HG02763 (cell line): ENCODE results near the gene SPAG7.
"Not testable (repeated sequence)": the region's sequence is repeated elsewhere in the genome, so short reads cannot be mapped to it uniquely, and the experiment has no call there.

Experiments used
- ATAC-seq: cut with Tn5 transposase; IDR thresholded peaks from one replicate; pipeline ENCODE4 v1.9.1; 2021; ENCODE audit warnings: mild to moderate bottlenecking, moderate library complexity; ENCODE audit not compliant: unreplicated experiment

SPAG7 gene

DNA sequence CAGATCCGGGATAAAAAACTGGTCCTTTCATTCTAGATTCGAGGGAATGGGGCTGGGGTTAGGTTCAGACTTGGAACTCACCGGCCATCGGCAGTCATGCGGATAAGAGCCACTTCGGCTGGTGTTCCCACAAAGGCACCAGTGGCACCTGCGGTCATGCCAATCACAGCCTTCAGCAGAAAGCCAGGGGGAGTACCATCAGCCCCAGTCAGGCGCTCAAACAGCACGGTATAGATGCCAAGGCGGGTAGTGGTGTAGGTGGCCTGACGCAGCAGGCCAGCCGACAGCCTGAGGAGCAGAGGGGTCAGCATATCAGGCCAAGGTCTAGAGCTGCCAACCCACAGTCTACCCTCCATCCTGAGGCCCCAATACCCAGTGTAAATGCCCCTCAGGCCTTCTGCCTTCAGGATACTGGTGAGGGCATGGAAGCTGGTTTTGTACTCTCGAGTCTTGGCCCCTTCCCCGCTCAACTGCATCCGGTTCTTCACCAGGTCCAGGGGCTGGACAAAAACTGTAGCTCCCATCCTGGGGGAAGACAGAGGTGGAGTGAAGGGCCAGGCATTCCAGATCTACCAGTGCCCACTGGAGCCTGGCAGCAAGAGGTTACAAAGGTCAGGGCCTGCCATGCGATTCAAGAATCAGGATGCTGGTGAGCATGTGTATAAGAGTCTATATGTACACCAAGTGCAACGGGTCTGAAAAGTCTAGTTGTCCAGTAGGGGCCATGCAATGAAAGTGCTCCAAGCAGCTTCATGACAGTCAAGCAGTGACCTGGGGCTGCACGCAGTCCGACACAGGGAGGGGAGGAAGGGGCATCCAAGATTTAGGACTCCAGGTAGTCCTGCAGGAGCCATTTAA is 28.7 kb downstream of the SPAG7 start:
- ATAC-seq: no peak

DNA sequence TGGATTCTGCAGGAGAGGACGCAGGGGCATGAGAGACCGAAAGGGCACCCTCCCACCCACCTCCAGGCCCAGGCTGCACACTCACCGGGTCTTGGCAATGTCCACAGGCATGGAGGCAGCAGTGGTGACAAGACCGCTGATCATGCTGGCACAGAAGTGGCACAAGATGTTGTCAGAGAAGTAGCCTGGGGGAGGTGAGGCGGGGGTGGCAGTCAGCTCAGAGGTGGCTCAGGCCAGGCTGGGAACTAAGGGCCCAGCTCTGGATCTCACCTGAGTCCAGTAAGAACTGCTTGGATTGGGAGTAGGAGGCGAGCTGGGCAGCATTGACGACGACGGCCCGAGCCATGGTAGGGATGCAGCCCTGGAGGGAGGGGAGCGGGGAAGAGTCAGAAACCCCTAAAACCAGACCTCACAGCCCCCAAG is 29.5 kb downstream of the SPAG7 start:
- no peak for ATAC-seq

DNA sequence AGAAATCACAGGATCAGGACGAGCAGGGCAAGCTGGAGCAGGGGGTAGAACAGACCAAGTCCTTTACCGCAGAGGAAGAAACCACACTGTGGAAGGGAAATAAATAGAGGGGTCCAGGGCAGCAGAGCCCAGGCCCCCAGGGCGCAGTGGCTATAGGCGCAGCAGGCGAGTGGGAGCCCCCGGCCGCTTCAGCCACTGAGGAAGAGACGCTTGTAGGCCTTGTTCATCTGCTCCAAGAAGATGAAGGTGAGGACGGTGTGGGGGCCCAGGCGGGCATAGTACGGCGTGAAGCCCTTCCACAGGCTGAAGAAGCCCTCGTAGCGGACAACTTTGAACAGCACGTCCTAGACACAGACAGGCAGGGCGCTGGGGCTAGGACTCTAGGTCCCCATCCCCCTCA is 30.1 kb downstream of the SPAG7 start:
- no peak for ATAC-seq

DNA sequence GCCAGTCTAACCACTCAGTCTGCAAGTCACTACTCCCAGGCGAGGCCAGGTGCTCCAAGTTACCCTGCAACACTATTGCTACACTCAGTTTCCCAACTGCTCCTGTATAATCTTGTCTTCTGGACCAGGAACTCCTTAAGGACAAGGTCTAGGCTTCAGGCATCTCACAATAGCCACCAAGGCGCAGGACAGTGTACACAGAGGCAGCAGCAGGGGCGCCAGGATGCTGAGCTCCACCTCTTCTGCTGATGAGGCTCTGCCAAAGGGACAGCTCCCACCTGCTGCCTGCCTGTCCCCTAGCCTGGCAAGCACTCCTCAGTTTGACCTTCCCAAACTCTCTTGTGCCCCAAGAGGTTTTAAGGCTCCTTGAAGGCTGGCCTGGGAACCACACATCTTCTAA is 31.2 kb downstream of the SPAG7 start:
- ATAC-seq: no peak

DNA sequence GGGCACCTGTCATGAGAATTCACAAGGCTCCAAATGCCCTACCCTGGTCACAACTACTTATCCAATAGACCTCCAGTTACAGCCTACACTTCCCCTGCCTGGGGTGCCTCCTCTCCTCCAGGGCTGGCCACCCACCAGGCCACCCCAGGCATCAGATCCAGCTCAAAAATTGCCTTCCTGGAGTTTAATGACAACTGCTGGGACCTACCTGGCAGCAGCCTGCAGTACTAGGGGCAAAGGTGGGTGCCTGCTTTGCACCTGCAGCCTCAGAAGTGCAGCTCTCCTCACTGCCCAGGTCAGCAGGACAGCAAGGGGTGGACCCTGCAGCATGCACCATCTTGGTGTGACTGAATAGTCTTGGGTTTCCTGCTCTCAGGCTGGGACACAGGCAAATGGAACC is 32.0 kb downstream of the SPAG7 start:
- no peak for ATAC-seq

DNA sequence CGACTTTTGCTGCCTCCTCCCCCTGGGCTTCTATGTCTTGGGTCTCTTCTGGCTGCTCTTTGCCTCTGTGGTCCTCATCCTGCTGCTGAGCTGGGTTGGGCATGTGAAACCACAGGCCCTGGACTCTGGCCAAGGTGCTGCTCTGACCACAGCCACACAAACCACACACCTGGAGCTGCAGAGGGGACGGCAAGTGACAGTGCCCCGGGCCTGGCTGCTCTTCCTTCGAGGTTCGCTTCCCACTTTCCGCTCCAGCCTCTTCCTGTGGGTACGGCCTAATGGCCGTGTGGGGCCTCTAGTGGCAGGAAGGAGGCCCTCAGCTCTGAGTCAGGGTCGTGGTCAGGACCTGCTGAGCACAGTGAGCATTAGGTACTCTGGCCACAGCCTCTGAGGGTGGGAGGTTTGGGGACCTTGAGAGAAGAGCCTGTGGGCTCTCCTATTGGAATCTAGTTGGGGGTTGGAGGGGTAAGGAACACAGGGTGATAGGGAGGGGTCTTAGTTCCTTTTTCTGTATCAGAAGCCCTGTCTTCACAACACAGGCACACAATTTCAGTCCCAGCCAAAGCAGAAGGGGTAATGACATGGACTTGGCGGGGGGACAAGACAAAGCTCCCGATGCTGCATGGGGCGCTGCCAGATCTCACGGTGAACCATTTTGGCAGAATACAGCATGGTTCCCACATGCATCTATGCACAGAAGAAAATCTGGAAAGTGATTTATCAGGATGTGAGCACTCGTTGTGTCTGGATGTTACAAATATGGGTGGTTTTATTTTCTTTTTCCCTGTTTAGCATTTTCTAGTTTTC is 33.2 kb downstream of the SPAG7 start:
- ATAC-seq: no peak

DNA sequence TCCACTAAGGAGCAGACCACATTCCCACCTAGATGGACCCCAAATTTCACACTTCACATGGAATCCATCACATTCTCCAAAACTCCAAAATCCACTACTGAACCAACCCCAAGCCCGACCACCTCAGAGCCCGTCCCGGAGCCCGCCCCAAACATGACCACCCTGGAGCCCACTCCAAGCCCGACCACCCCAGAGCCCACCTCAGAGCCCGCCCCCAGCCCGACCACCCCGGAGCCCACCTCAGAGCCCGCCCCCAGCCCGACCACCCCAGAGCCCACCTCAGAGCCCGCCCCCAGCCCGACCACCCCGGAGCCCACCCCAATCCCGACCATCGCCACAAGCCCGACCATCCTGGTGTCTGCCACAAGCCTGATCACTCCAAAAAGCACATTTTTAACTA is 34.0 kb downstream of the SPAG7 start:
- no peak for ATAC-seq

DNA sequence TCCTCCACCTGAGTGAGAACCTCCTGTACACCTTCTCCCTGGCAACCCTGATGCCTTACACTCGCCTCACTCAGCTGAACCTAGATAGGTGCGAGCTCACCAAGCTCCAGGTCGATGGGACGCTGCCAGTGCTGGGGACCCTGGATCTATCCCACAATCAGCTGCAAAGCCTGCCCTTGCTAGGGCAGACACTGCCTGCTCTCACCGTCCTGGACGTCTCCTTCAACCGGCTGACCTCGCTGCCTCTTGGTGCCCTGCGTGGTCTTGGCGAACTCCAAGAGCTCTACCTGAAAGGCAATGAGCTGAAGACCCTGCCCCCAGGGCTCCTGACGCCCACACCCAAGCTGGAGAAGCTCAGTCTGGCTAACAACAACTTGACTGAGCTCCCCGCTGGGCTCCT is 34.9 kb downstream of the SPAG7 start:
- ATAC-seq: no peak

DNA sequence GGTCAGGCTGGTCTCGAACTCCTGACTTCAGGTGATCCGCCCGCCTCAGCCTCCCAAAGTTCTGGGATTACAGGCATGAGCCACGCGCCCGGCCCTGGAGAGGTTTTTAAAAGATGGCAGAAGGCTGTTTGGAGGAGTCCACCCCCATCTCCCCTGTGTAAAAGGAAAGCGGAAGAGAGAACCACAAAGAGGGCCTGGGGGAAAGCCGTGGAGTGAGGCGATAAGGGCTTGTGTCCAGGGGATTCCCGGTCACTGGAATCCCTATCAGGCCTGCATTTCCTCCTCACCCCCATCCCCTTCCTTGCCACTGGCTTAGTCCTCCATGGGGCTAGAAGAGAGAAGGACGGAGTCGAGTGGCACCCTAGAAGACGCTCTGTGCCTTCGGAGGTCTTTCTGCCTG is 35.7 kb downstream of the SPAG7 start, which contains the start of gene GP1BA:
GP1BA (plus strand) TSS at position 315 of the 400 bp plus-strand sequence. CDS start 328 bp downstream, outside the sequence.
- ATAC-seq: no peak

DNA sequence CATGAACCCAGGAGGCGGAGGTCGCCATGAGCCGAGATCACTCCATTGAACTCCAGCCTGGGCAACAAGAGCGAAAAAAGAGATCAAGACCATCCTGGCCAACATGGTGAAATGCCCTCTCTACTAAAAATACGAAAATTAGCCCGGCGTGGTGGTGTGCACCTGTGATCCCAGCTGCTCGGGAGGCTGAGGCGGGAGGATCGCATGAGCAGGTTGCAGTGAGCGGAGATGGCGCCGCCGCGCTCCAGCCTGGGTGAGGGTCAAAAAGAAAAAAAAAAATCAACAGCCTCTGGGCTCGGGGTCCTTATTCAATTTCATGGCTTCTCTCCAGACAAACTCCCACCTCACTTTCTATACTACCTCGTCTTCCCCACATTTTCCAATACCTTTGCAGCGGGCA is 38.7 kb downstream of the SPAG7 start:
- no peak for ATAC-seq

DNA sequence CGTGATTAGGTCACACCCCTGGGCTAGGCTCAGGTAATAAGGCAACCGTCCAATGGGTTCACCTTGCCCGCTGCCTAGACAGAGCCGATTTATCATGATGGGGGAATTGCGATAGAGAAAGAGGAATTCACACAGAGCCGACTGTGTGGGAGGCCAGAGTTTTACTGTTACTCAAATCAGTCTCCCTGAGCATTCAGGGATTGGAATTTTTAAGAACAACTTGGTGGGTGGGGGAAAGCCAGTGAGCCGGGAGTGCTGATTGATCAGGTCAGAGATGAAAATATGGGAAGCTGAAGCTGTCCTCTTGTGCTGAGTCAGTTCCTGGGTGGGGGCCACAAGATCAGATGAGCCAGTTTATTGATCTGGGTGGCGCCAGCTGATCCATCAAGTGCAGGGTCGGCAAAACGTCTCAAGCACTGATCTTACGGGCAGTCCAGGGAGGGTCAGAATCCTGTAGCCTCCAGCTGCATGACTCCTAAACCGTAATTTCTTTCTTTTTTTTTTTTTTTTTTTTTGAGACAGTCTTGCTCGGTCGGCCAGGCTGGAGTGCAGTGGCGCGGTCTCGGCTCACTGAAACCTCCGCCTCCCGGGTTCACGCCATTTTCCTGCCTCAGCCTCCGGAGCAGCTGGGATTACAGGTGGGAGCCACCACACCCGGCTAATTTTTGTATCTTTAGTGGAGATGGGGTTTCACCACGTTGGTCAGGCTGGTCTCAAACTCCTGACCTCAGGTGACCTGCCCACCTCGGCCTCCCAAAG is 40.9 kb downstream of the SPAG7 start:
- not testable (repeated sequence) for ATAC-seq

DNA sequence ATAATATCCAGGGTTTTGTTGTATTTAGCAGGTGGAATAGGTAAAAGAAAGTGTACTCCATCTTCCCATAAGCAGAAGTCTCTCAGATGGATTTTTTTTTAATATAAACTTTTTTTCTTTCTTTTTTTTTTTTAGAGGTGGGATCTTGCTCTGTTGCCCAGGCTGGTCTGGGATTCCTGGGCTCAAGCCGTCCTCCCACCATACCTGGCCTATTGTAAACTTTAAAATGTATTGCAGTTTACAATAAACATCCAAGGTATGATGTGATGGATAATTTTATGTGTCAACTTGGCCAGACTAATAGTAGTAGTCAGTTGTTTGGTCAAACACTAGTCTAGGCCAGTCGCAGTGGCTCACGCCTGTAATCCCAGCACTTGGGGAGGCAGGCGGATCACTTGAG is 46.3 kb downstream of the SPAG7 start:
- no peak for ATAC-seq

DNA sequence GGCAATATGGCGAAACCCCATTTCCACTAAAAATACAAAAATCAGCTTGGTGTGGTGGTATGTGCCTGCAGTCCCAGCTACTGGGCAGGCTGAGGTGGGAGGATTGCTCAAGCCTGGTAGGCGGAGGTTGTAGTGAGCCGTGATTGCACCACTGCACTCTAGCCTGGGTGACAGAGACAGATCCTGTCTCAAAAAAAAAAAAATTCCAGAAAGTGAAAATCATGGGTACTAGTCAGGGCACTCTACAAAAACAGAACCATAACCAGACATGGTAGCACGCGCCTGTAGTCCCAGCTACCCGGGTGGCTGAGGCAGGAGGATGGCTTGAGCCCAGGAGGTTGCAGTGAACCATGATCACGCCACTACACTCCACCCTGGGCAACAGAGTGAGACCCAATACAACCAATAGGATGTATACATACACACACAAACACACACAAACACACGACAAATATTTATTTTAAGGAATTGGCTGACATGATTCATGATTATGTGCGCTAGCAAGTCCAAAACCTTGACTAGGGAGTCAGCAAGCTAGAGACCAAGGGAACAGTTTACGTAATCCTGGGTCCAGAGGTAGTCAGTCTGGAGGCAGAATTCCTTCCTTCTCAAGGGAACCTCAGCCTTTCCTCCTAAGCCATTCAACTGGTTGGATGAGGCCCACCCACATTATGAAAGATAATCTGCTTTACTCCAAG is 47.1 kb downstream of the SPAG7 start:
- ATAC-seq: no peak

DNA sequence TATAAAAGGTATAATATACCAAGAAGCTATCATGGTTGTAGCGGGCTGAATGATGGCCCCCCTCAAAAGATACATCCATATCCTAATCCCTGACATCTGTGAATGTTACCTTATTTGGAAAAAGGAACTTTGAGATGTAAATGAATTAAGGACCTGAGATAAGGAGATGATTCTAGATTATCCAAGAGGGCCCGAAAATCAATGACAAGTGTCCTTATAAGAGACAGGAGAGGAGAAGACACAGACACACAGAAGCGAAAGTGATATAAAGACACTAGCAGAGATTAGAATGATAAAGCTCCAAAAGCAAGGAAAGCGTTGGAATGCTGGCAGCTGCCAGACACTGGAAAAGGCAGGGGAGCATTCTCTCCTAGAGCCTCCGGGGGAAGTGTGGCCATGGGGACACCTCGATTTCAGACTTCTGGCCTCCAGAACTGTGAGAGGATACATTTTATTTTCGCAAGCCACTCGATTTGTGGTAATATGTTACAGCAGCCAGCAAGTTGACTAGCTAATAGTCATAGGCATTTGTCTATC is 48.0 kb downstream of the SPAG7 start:
- ATAC-seq: no peak

DNA sequence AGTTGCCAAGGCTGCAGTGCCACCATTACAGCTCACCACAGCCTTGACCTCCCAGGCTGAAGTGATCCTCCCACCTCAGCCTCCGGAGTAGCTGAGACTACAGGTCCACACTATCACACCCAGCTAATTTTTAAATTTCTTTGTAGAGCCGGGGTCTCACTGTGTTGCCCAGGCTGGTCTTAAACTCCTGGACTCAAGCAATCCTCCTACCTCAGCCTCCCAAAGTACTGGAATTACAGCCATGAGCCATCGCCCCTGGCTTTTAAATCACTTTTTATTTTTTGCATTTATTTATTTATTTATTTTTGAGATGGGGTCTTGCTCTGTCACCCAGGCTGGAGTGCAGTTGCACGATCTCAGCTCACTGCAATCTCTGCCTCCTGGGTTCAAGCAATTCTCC is 53.1 kb downstream of the SPAG7 start:
- not testable (repeated sequence) for ATAC-seq

DNA sequence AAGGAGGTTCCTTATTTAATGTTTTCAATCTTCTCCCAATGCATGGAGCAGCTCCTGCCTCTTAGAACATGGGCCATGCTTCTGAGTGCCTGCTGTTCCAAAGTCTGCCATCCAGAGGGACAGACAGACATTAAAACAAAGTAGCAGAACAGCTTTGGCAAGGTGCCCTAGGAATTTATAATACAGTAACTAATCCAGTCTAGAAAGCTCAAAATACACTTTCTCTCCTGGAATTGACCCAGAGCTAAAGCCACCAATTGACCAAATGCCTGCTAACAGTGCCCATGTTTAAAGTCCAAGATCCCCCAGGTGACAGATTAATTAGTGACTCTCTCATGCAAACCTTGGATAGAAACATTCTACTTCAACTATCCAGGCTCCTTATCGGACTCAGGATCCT is 53.6 kb downstream of the SPAG7 start:
- ATAC-seq: no peak
